Ishikawa (cell line): Measurements from ENCODE around the gene NINJ1.

ENCODE experiments used
- CEBPB ChIP-seq: IDR thresholded peaks from 2 replicates; pipeline ENCODE4 v1.6.1; 2012
- CREB1 ChIP-seq: IDR thresholded peaks from 2 replicates; pipeline ENCODE4 v1.6.1; 2012; ENCODE audit warnings: low read depth
- EGR1 ChIP-seq: IDR thresholded peaks from 2 replicates; pipeline ENCODE4 v1.6.1; 2012
- EP300 ChIP-seq: IDR thresholded peaks from 2 replicates; pipeline ENCODE4 v1.6.1; 2012; ENCODE audit warnings: borderline replicate concordance
- FOXM1 ChIP-seq: IDR thresholded peaks from 2 replicates; pipeline ENCODE4 v1.6.1; 2012; ENCODE audit warnings: low read depth, borderline replicate concordance
- MAX ChIP-seq: IDR thresholded peaks from 2 replicates; pipeline ENCODE4 v1.6.1; 2012
- NFIC ChIP-seq: IDR thresholded peaks from 2 replicates; pipeline ENCODE4 v1.6.1; 2012
- RAD21 ChIP-seq: IDR thresholded peaks from 2 replicates; pipeline ENCODE4 v1.6.1; 2012; ENCODE audit warnings: low read depth
- REST ChIP-seq: IDR thresholded peaks from 2 replicates; pipeline ENCODE4 v1.6.1; 2012; ENCODE audit warnings: low read depth, mild to moderate bottlenecking
- TAF1 ChIP-seq: IDR thresholded peaks from 2 replicates; pipeline ENCODE4 v1.6.1; 2012; ENCODE audit warnings: low read depth, mild to moderate bottlenecking
- TCF12 ChIP-seq: IDR thresholded peaks from 2 replicates; pipeline ENCODE4 v1.6.1; 2012; ENCODE audit warnings: low read depth
- TEAD4 ChIP-seq: IDR thresholded peaks from 2 replicates; pipeline ENCODE4 v1.6.1; 2012
- USF1 ChIP-seq: IDR thresholded peaks from 2 replicates; pipeline ENCODE4 v1.6.1; 2012
- YY1 ChIP-seq: IDR thresholded peaks from 2 replicates; pipeline ENCODE4 v1.6.1; 2012; ENCODE audit warnings: low read depth
- ZBTB7A ChIP-seq: IDR thresholded peaks from 2 replicates; pipeline ENCODE4 v1.6.1; 2012; ENCODE audit warnings: low read depth

Gene NINJ1

GRCh38 chr9:93131599-93132286 lies 2.3 kb downstream of the NINJ1 start:
- TF ChIP-seq MAX, result no peak
- no peak for TF ChIP-seq TCF12
- TF ChIP-seq EGR1, result no peak
- TF ChIP-seq CREB1, result no peak
- no peak for TF ChIP-seq TAF1
- TF ChIP-seq YY1, result no peak
- no peak for TF ChIP-seq FOXM1
- no peak for TF ChIP-seq USF1
- no peak for TF ChIP-seq REST
- no peak for TF ChIP-seq RAD21
- TF ChIP-seq EP300, result no peak
- TF ChIP-seq ZBTB7A, result no peak

- TF ChIP-seq YY1, result no peak
- TF ChIP-seq TCF12, result no peak
- TF ChIP-seq TAF1, result no peak
- no peak for TF ChIP-seq TEAD4
- TF ChIP-seq USF1, result no peak
- no peak for TF ChIP-seq CEBPB
- TF ChIP-seq MAX, result no peak
- no peak for TF ChIP-seq NFIC
- no peak for TF ChIP-seq FOXM1
- TF ChIP-seq EGR1, result no peak
- no peak for TF ChIP-seq REST
- no peak for TF ChIP-seq ZBTB7A
Observed at GRCh38 chr9:93130861-93131481, 3.1 kb downstream of the NINJ1 start.

- TF ChIP-seq YY1 (no peak), REST (no peak), FOXM1 (no peak), USF1 (no peak), RAD21 (no peak), ZBTB7A (no peak), TEAD4 (no peak), CEBPB (no peak), MAX (no peak), CREB1 (no peak), EGR1 (no peak), TCF12 (no peak)
Observed at GRCh38 chr9:93129691-93130500, 4.2 kb downstream of the NINJ1 start.
